GM12865 (cell line): Measurements from ENCODE around the gene HOMER3.
"Not testable (repeated sequence)": the region's sequence is repeated elsewhere in the genome, so short reads cannot be mapped to it uniquely, and the experiment has no call there.

Source experiments
- DNase-seq: peaks from one replicate; pipeline ENCODE4 v3.0.0; 2010; ENCODE audit warnings: low read depth
- H3K4me3 ChIP-seq: 2 replicates; pipeline ENCODE4 v1.5.1; 2011; ENCODE audit warnings: mild to moderate bottlenecking, low read depth, low read length, control low read depth
- CTCF ChIP-seq: IDR thresholded peaks from 2 replicates; pipeline ENCODE4 v1.5.1; 2011; ENCODE audit warnings: low read length, control low read depth, low read depth, inconsistent platforms; ENCODE audit not compliant: insufficient read depth; ENCODE audit errors: missing control alignments

The HOMER3 gene

GRCh38 chr19:18919086-18919899 is 21.7 kb downstream of the HOMER3 start, which contains the start of the genes COPE and DDX49:
TSS of gene COPE (minus strand) at chr19:18919387. CDS start at chr19:18919348, 39 bp downstream.
TSS of gene DDX49 (plus strand) at chr19:18919715. CDS start at chr19:18919742, 27 bp downstream.
- DNase-seq = peak; percentile 100
- no peak for TF ChIP-seq CTCF
- peak within 1 kb of the TSS; percentile 95 for H3K4me3 ChIP-seq

GRCh38 chr19:18917593-18917992 is 23.4 kb downstream of the HOMER3 start:
- not testable (repeated sequence) for DNase-seq

GRCh38 chr19:18915639-18916038 is 25.4 kb downstream of the HOMER3 start:
- DNase-seq = peak; percentile 69
- H3K4me3 ChIP-seq = no peak overlapping the region
- peak; percentile 31 for TF ChIP-seq CTCF

More at GRCh38 chr19:18917593-18917992, 23.4 kb downstream of the HOMER3 start:
- peak overlapping the region; percentile 95; the same call in 1 of the 2 replicates for H3K4me3 ChIP-seq

- no peak for TF ChIP-seq CTCF
- DNase-seq = no peak
- no peak overlapping the region for H3K4me3 ChIP-seq
These were observed 27.6 kb downstream of the HOMER3 start for GRCh38 chr19:18913466-18913865.

GRCh38 chr19:18912933-18913332 is 28.1 kb downstream of the HOMER3 start:
- no peak for DNase-seq
- H3K4me3 ChIP-seq = no peak overlapping the region
- no peak for TF ChIP-seq CTCF

- no peak for TF ChIP-seq CTCF
- no peak for DNase-seq
These were observed 30.1 kb downstream of the HOMER3 start for GRCh38 chr19:18910801-18911436.

GRCh38 chr19:18910010-18910409 is 31.0 kb downstream of the HOMER3 start:
- H3K4me3 ChIP-seq = no peak overlapping the region
- no peak for TF ChIP-seq CTCF
- DNase-seq = no peak

More at GRCh38 chr19:18910801-18911436, 30.1 kb downstream of the HOMER3 start:
- H3K4me3 ChIP-seq = no peak overlapping the region
